Endometrial microvascular endothelial cells (primary cell): ENCODE measurements around the gene DLG2. TPM values are rescaled to one million over a fixed set of nuclear protein-coding genes. Genes with fewer than 3 reads are reported as not detected.
"Not testable (repeated sequence)": the region's sequence is repeated elsewhere in the genome, so short reads cannot be mapped to it uniquely, and the experiment has no call there.

Source experiments
- in situ Hi-C: cut with HindIII; loops from 2 replicates; pipeline ENCODE4 v1.10.0; 2017; ENCODE audit warnings: low sequenced_read_pairs, low pct_unique_long_range_greater_than_20kb; ENCODE audit errors: inconsistent ontology term
- total RNA-seq: library from RNA; depleted of rRNA; stranded (reverse); fragments of >200 nt; gene quantifications from one replicate; pipeline ENCODE4 v1.2.3, GENCODE V29; 2015; ENCODE audit errors: inconsistent ontology term

Gene DLG2
- total RNA-seq, 1 donor from 2014 or later, result not detected

DNA sequence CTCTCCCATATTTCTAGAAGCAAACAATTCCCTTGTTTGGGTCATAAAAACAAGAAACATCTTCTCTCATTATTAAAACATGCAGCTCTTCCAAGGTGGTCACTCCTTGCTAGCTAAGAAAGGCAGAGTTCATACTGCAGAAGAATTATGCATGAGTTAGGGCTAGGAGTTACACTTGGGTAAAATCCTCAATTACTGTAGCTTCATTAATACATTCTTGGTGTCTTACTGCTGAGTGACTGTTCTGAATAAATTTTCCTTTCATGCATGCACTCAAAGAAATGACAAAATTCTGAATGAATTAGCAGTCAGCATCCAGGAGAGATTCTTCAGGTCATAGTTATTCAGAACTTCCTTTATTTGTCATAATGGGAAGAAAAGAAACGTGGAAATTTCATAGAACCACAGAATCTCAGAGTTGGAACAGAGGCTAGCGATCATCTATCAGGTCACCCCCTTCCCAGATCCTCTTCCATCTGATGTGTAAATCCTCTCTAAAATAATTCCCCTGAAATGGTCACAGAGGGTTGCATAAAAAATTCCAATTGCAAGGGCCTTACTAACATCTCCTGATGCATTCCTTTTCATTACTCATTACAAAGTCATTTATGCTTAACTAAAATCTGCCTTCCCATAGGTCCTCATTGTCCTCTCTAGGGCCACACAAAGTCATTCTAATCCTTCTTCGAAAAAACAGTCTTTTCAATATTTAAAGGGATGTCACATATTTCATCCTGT lies 771.5 kb downstream of the DLG2 start:
- in situ Hi-C loops, result no loop called here

GRCh38 chr11:84854498-84854880 lies 772.7 kb downstream of the DLG2 start:
- in situ Hi-C loops, result no loop called here

- in situ Hi-C loops, result no loop called here
These were observed 773.2 kb downstream of the DLG2 start for GRCh38 chr11:84853841-84854497.

- in situ Hi-C loops, result no loop called here
These were observed 779.3 kb downstream of the DLG2 start for GRCh38 chr11:84847842-84848241.

DNA sequence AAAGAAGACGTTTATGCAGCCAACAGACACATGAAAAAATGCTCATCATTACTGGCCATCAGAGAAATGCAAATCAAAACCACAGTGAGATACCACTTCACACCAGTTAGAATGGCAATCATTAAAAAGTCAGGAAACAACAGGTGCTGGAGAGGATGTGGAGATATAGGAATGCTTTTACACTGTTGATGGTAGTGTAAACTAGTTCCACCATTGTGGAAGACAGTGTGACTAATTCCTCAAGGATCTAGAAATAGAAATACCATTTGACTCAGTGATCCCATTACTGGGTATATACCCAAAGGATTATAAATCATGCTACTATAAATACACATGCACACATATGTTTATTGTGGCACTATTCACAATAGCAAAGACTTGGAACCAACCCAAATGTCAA lies 786.9 kb downstream of the DLG2 start:
- in situ Hi-C loops, result not testable (repeated sequence)

- in situ Hi-C loops, result no loop called here
These were observed 789.6 kb downstream of the DLG2 start for GRCh38 chr11:84837402-84838069.

GRCh38 chr11:84836371-84836770 lies 790.8 kb downstream of the DLG2 start:
- in situ Hi-C loops, result no loop called here

GRCh38 chr11:84833488-84834088 lies 793.6 kb downstream of the DLG2 start:
- in situ Hi-C loops, result no loop called here

- in situ Hi-C loops, result no loop called here
These were observed 796.8 kb downstream of the DLG2 start for GRCh38 chr11:84830372-84830771.

DNA sequence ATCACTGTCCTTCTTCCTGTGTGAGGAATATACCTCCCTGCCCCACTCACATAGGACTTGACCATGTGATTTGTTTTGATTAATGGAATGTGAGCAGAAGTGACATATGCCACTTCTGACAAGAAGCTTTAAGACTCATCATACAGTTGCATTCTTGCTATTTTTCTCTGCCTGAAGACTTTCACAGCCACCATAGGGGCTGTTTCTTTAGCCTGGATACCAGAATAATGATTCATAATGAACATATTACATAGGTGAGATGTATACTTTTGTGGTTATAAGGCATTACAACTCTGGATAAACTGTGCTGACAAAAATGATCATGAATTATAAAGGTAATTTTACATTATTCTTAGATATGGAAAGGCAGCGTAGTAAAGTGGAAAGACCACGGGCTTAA lies 798.0 kb downstream of the DLG2 start:
- in situ Hi-C loops, result no loop called here

GRCh38 chr11:84828616-84829015 lies 798.5 kb downstream of the DLG2 start:
- in situ Hi-C loops, result no loop called here

DNA sequence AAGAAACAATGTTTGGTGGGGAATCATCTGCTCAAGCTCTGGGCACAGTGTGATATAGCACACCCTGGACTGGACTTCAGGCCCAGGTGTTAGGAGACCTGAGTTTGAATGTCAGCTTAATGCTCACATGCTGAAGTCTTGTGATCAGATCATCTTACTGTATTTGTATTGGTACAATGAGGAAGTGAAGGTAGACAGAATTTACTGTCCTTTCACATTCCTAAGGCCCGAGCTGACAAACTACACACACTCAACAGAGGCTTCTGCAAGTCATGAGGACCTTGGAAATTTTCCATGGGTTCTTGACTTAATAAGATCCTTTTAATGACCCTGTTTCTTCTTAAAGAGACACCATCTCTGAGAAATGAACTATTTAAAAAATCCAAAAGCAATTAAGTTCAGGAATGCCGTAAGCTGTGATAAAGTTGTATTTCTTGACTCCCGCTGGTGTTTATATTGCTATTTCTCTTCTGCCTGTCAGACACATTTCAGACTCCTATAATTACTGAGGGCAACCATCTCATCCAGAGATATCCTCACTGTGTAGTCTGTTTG lies 802.0 kb downstream of the DLG2 start:
- in situ Hi-C loops, result no loop called here

GRCh38 chr11:84824624-84825023 lies 802.5 kb downstream of the DLG2 start:
- in situ Hi-C loops, result no loop called here

DNA sequence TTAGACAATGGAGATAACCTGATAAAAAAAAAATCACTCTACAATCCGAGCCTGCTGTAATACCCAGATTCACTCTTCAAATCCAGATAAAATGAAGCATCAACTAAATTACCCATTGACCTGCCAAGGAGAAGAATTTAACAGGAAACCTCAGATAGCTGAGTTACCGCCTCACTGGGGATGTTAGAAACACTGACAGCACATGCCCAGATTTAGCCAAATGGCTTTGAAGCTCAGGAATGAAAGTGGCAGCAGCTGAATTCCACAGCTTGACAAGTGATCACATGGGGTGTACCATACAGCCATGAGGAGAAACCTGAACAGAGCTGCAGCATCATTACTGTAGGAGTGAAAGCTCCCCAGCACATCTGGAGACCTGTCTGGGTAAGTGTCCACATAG lies 807.6 kb downstream of the DLG2 start:
- in situ Hi-C loops, result no loop called here

DNA sequence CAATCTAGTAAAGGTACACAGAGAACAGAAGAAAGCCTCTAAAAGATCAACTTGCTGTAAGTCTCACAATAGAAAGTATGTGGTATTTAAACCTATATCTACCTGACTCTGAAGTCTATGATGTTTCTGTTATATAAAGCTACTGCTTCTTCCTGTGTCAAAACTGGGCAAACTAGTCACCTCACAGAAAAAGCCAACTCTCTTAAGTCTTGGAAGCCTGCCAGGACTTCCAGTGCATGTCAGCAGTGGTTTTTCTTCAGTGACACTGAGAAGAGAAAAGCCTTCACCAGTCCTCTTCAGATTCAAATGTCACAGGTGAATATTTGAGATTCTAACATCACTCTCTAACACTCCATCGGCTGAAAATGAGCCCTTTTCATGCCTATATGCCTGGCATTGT lies 808.0 kb downstream of the DLG2 start:
- in situ Hi-C loops, result no loop called here

- in situ Hi-C loops, result no loop called here
These were observed 809.1 kb downstream of the DLG2 start for GRCh38 chr11:84817998-84818397.

- in situ Hi-C loops, result no loop called here
These were observed 814.6 kb downstream of the DLG2 start for GRCh38 chr11:84812471-84812969.

DNA sequence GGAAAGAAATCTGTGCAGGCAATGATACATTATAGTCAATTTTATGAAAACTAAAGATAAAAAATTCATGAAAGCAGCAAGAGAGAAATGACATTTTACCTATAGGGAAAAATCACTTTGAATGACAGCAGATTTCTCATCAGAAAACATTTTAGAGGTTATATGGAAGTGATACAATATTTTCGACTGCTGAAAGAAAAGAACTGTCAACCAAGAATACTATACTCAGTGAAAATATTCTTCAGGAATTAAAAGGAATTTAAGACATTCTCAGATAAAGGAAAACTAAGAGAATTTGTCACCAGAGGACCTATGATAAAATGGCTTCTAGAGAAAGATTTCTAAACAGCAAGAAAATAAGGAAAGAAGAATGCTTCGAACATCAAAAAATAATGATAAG lies 820.8 kb downstream of the DLG2 start:
- in situ Hi-C loops, result no loop called here

DNA sequence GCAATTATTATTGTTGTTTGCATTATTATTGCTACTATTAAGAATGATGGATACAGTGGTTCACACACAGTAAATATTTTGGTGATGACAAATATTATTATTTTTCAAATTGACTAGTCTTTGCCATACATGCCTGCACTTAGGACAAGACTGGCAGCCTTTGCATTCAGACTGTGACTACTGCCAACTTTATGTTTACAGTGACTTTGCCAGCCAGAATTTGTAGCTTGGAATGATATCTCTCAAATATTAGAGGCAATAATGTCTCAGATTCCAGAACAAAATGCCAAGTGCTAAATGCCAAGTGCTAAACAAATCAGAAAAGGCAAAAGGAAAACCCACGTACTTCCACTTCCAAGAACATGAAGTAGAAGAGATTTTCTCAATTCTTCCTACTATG lies 823.1 kb downstream of the DLG2 start:
- in situ Hi-C loops, result no loop called here
